Nephron (organoid): ENCODE results near the gene ELP5.

Experiments used
- H3K27ac Mint-ChIP-seq, 3 experiments: 2 replicates each; pipeline ENCODE4 v1.8.0; 2020; ENCODE audit warnings: mixed read lengths in 3 of 3, mild to moderate bottlenecking in 2 of 3, moderate library complexity in 1 of 3
- H3K27me3 Mint-ChIP-seq: 2 replicates; pipeline ENCODE4 v1.8.0; 2021; ENCODE audit warnings: low read depth, mild to moderate bottlenecking, moderate library complexity, mixed read lengths
- H3K36me3 Mint-ChIP-seq: 2 replicates; pipeline ENCODE4 v1.8.0; 2020; ENCODE audit warnings: low read depth, mixed read lengths
- H3K4me1 Mint-ChIP-seq: 2 replicates; pipeline ENCODE4 v1.8.0; 2020; ENCODE audit warnings: mixed read lengths
- H3K4me3 Mint-ChIP-seq, 3 experiments: 2 replicates each; pipeline ENCODE4 v1.8.0; 2020; ENCODE audit warnings: mild to moderate bottlenecking in 3 of 3, mixed read lengths in 3 of 3, moderate library complexity in 2 of 3
- H3K9me3 Mint-ChIP-seq: 2 replicates; pipeline ENCODE4 v1.8.0; 2020; ENCODE audit warnings: mixed read lengths
- CTCF ChIP-seq, 3 experiments: fragments of 200-600 bp; sonication (generic); IDR thresholded peaks; one replicate each; pipeline ENCODE4 v1.5.0; 2021; ENCODE audit warnings: antibody characterized with exemption in 3 of 3; ENCODE audit not compliant: unreplicated experiment in 3 of 3

The ELP5 gene

GRCh38 chr17:7293816-7294613 lies 42.0 kb downstream of the ELP5 start:
- Mint-ChIP-seq H3K27me3 (peaks cover 70% of the 10 kb centered on the region), H3K36me3 (no peaks in the 10 kb centered on the region), H3K4me1 (peaks cover 17% of the 10 kb centered on the region), H3K9me3 (no peaks in the 10 kb centered on the region), H3K27ac (peak overlapping the region in 2 of 3 experiments; percentile 60 to 67), H3K4me3 (peak overlapping the region; percentile 65 to 75 (median 72))
- TF ChIP-seq CTCF (IDR thresholded peaks at IDR 0.05; ENCODE audit: unreplicated experiment in 3 of 3) = no peak

GRCh38 chr17:7294614-7295153 lies 42.7 kb downstream of the ELP5 start, which contains the start of gene YBX2:
YBX2 (minus strand) TSS chr17:7294639; CDS start chr17:7294500, 139 bp downstream.
- H3K4me1 Mint-ChIP-seq = peaks cover 17% of the 10 kb centered on the region
- TF ChIP-seq CTCF (IDR thresholded peaks at IDR 0.05; ENCODE audit: unreplicated experiment in 3 of 3) = no peak
- H3K4me3 Mint-ChIP-seq = peak within 1 kb of the TSS; percentile 78 to 81 (median 80)
- no peaks in the 10 kb centered on the region for H3K36me3 Mint-ChIP-seq
- H3K9me3 Mint-ChIP-seq = no peaks in the 10 kb centered on the region
- H3K27ac Mint-ChIP-seq = peak within 1 kb of the TSS in 2 of 3 experiments; percentile 60 to 67
- H3K27me3 Mint-ChIP-seq = peaks cover 69% of the 10 kb centered on the region

- H3K9me3 Mint-ChIP-seq = no peaks in the 10 kb centered on the region
Measured at GRCh38 chr17:7295230-7296180, 43.5 kb downstream of the ELP5 start.

GRCh38 chr17:7296189-7296861 lies 44.3 kb downstream of the ELP5 start:
- Mint-ChIP-seq H3K27me3 (peaks cover 61% of the 10 kb centered on the region), H3K4me1 (peaks cover 17% of the 10 kb centered on the region), H3K9me3 (no peaks in the 10 kb centered on the region), H3K27ac (no peak overlapping the region), H3K4me3 (peak overlapping the region; percentile 7 to 56 (median 23)), H3K36me3 (no peaks in the 10 kb centered on the region)
- TF ChIP-seq CTCF (IDR thresholded peaks at IDR 0.05; ENCODE audit: unreplicated experiment in 3 of 3) = peak; percentile 93 to 96 (median 95)

More at GRCh38 chr17:7295230-7296180, 43.5 kb downstream of the ELP5 start:
- Mint-ChIP-seq H3K27ac (no peak overlapping the region), H3K36me3 (no peaks in the 10 kb centered on the region), H3K4me1 (peaks cover 17% of the 10 kb centered on the region), H3K27me3 (peaks cover 69% of the 10 kb centered on the region), H3K4me3 (peak overlapping the region; percentile 78 to 81 (median 80))
- TF ChIP-seq CTCF (IDR thresholded peaks at IDR 0.05; ENCODE audit: unreplicated experiment in 3 of 3) = no peak

- no peaks in the 10 kb centered on the region for H3K9me3 Mint-ChIP-seq
- no peak for TF ChIP-seq CTCF (IDR thresholded peaks at IDR 0.05; ENCODE audit: unreplicated experiment in 3 of 3)
- H3K4me3 Mint-ChIP-seq = peak overlapping the region in 2 of 3 experiments; percentile 58 to 63
- H3K36me3 Mint-ChIP-seq = peaks cover 6% of the 10 kb centered on the region
- H3K27ac Mint-ChIP-seq = peak overlapping the region in 1 of 3 experiments; percentile 37
- peaks cover 7% of the 10 kb centered on the region for H3K4me1 Mint-ChIP-seq
- H3K27me3 Mint-ChIP-seq = peaks cover 7% of the 10 kb centered on the region
Measured at GRCh38 chr17:7304179-7304578, 52.2 kb downstream of the ELP5 start.
